PC-3 (cell line): Measurements from ENCODE around the gene BACH1. TPM values are rescaled to one million over a fixed set of nuclear protein-coding genes. Genes with fewer than 3 reads are reported as not detected.

Experiments used
- ATAC-seq: fragments of 200-7000 bp; cut with Tn5 transposase; 2 replicates; pipeline ENCODE4 v1.9.1; 2020; ENCODE audit warnings: mild to moderate bottlenecking, moderate library complexity
- BruUV-seq: library from RNA; stranded (reverse); fragments of 400-500 nt; replicated peaks from 2 replicates; lab custom pipeline; 2021; lab: Mats Ljungman, UMichigan
- CTCF ChIA-PET: fragments of 300-600 bp; sonication (Branson Sonifier 250); formaldehyde crosslinking; loops from one replicate; lab custom pipeline; 2022; ENCODE audit warnings: antibody characterized with exemption; lab: Charles Lee
- POLR2A ChIA-PET: fragments of 300-600 bp; sonication (Branson Sonifier 250); formaldehyde crosslinking; loops from one replicate; lab custom pipeline; 2022; ENCODE audit warnings: antibody characterized with exemption; ENCODE audit not compliant: unreplicated experiment; lab: Charles Lee
- DNase-seq: peaks from one replicate; pipeline ENCODE4 v3.0.0-alpha.2; 2015
- H2AFZ ChIP-seq: fragments of 300-600 bp; sonication (generic); 2 replicates; pipeline ENCODE4 v1.6.0; 2016; ENCODE audit warnings: antibody characterized with exemption, low read length
- H3F3A ChIP-seq: fragments of 300-600 bp; sonication (generic); one replicate; pipeline ENCODE4 v1.6.0; 2017; ENCODE audit warnings: antibody characterized with exemption, low read length, control low read depth, mild to moderate bottlenecking; ENCODE audit not compliant: unreplicated experiment
- H3K27ac ChIP-seq: fragments of 300-600 bp; sonication (generic); 2 replicates; pipeline ENCODE4 v1.5.1; 2016; ENCODE audit warnings: mild to moderate bottlenecking, low read length
- H3K27me3 ChIP-seq: fragments of 300-600 bp; sonication (generic); 2 replicates; pipeline ENCODE4 v1.6.1; 2016; ENCODE audit warnings: low read length, mixed read lengths
- H3K36me3 ChIP-seq: fragments of 300-600 bp; sonication (generic); 2 replicates; pipeline ENCODE4 v1.6.1; 2016; ENCODE audit warnings: low read depth, mixed run types, low read length, mixed read lengths
- H3K4me1 ChIP-seq: fragments of 300-600 bp; sonication (generic); 2 replicates; pipeline ENCODE4 v1.5.1; 2016; ENCODE audit warnings: low read length; ENCODE audit not compliant: insufficient read depth
- H3K4me2 ChIP-seq: fragments of 300-600 bp; sonication (generic); 2 replicates; pipeline ENCODE4 v1.6.0; 2016; ENCODE audit warnings: low read length
- H3K4me3 ChIP-seq: fragments of 300-600 bp; sonication (generic); 2 replicates; pipeline ENCODE4 v1.5.1; 2016; ENCODE audit warnings: mild to moderate bottlenecking, low read length, mixed read lengths
- H3K79me2 ChIP-seq: fragments of 300-600 bp; sonication (generic); 2 replicates; pipeline ENCODE4 v1.6.1; 2017; ENCODE audit warnings: low read length, mixed read lengths
- H3K9ac ChIP-seq: fragments of 300-600 bp; sonication (generic); 2 replicates; pipeline ENCODE4 v1.6.0; 2016; ENCODE audit warnings: mild to moderate bottlenecking, low read length
- H3K9me2 ChIP-seq: fragments of 300-600 bp; sonication (generic); replicated peaks from 2 replicates; pipeline ENCODE4 v1.6.1; 2016; ENCODE audit warnings: mixed run types, low read length, mixed read lengths
- H3K9me3 ChIP-seq: fragments of 300-600 bp; sonication (generic); 2 replicates; pipeline ENCODE4 v1.6.1; 2016; ENCODE audit warnings: low read length, mixed read lengths
- H4K20me1 ChIP-seq: fragments of 300-600 bp; sonication (generic); 2 replicates; pipeline ENCODE4 v1.6.1; 2016; ENCODE audit warnings: low read length, mixed read lengths
- CTCF ChIP-seq: fragments of 300-600 bp; sonication (generic); conservative IDR thresholded peaks from 2 replicates; pipeline ENCODE4 v1.5.1; 2017; ENCODE audit warnings: antibody characterized with exemption, low read depth, mild to moderate bottlenecking, low read length
- EZH2 ChIP-seq: fragments of 300-600 bp; sonication (generic); IDR thresholded peaks from one replicate; pipeline ENCODE4 v1.6.1; 2017; ENCODE audit warnings: antibody characterized with exemption, mild to moderate bottlenecking, low read length; ENCODE audit not compliant: unreplicated experiment
- EZH2phosphoT487 ChIP-seq: fragments of 300-600 bp; sonication (generic); IDR thresholded peaks from 2 replicates; pipeline ENCODE4 v1.6.1; 2018; ENCODE audit warnings: mild to moderate bottlenecking, antibody characterized with exemption, low read length, borderline replicate concordance
- intact Hi-C: fragments of 100-400 bp; cut with micrococcal nuclease; formaldehyde crosslinking; loops from 2 replicates; pipeline ENCODE4 v1.9.0; 2023
- total RNA-seq: library from RNA; depleted of rRNA; stranded (reverse); fragments of >200 nt; gene quantifications from 2 replicates; pipeline ENCODE4 v1.2.3, GENCODE V29; 2014

The BACH1 gene
- total RNA-seq, 1 experiment from 2014 or later, result 17.2 TPM

- H3K9me3 ChIP-seq, result no peaks in the 10 kb centered on the region
- H3K27me3 ChIP-seq, result no peaks in the 10 kb centered on the region
- H3K79me2 ChIP-seq, result peaks cover 99% of the 10 kb centered on the region
- H3K4me1 ChIP-seq, result no peaks in the 10 kb centered on the region
- no peaks in the 10 kb centered on the region for H3F3A ChIP-seq
- no peak overlapping the region for H3K9ac ChIP-seq
- no peak for ATAC-seq
- no TSS peak for BruUV-seq
- DNase-seq, result no peak
- H3K4me2 ChIP-seq, result no peak overlapping the region
- TF ChIP-seq EZH2 (no peak), EZH2phosphoT487 (no peak), CTCF (no peak)
- no peak overlapping the region for H2AFZ ChIP-seq
- peaks cover 6% of the 10 kb centered on the region for H3K36me3 ChIP-seq
- POLR2A ChIA-PET, result no interaction called here
- H4K20me1 ChIP-seq, result peaks cover 76% of the 10 kb centered on the region
- H3K9me2 ChIP-seq, result no peaks in the 10 kb centered on the region
- H3K4me3 ChIP-seq, result no peak overlapping the region
- intact Hi-C loops, result no loop called here
- no peak overlapping the region for H3K27ac ChIP-seq
- CTCF ChIA-PET, result no interaction called here
These were observed 17.5 kb downstream of the BACH1 start for GRCh38 chr21:29316029-29316742.

GRCh38 chr21:29316806-29317205, 18.1 kb downstream of the BACH1 start:
- Histone ChIP-seq H3K36me3 (peaks cover 12% of the 10 kb centered on the region), H3F3A (no peaks in the 10 kb centered on the region), H4K20me1 (peaks cover 73% of the 10 kb centered on the region), H3K9ac (no peak overlapping the region), H3K4me2 (no peak overlapping the region), H2AFZ (no peak overlapping the region), H3K4me1 (no peaks in the 10 kb centered on the region), H3K27ac (no peak overlapping the region), H3K9me2 (no peaks in the 10 kb centered on the region), H3K9me3 (no peaks in the 10 kb centered on the region), H3K27me3 (no peaks in the 10 kb centered on the region), H3K79me2 (peaks cover 98% of the 10 kb centered on the region), H3K4me3 (no peak overlapping the region)
- no peak for DNase-seq
- BruUV-seq, result no TSS peak
- ATAC-seq, result no peak
- intact Hi-C loops, result no loop called here
- POLR2A ChIA-PET, result no interaction called here
- TF ChIP-seq CTCF, result no peak
- no peak for TF ChIP-seq EZH2phosphoT487
- TF ChIP-seq EZH2, result no peak
- CTCF ChIA-PET, result no interaction called here

GRCh38 chr21:29318354-29318753, 19.6 kb downstream of the BACH1 start:
- H3K9me3 ChIP-seq, result no peaks in the 10 kb centered on the region
- no peaks in the 10 kb centered on the region for H3F3A ChIP-seq
- no peaks in the 10 kb centered on the region for H3K9me2 ChIP-seq
- H4K20me1 ChIP-seq, result peaks cover 58% of the 10 kb centered on the region
- H3K27ac ChIP-seq, result no peak overlapping the region
- no peak for TF ChIP-seq EZH2phosphoT487
- no peak for TF ChIP-seq CTCF
- TF ChIP-seq EZH2, result no peak
- DNase-seq, result no peak
- H3K4me2 ChIP-seq, result no peak overlapping the region
- ATAC-seq, result no peak
- peaks cover 13% of the 10 kb centered on the region for H3K36me3 ChIP-seq
- BruUV-seq, result no TSS peak
- no peaks in the 10 kb centered on the region for H3K4me1 ChIP-seq
- H3K79me2 ChIP-seq, result peaks cover 97% of the 10 kb centered on the region
- CTCF ChIA-PET, result no interaction called here
- no peaks in the 10 kb centered on the region for H3K27me3 ChIP-seq
- POLR2A ChIA-PET, result no interaction called here
- no peak overlapping the region for H3K4me3 ChIP-seq
- no peak overlapping the region for H3K9ac ChIP-seq
- intact Hi-C loops, result no loop called here
- no peak overlapping the region for H2AFZ ChIP-seq
